NCI-H2227 (cell line): ENCODE results near the gene EIPR1.

Source experiments
- DNase-seq: peaks from one replicate; lab custom pipeline; 2025; ENCODE audit not compliant: unreplicated experiment; lab: John Stamatoyannopoulos, UW

The EIPR1 gene

DNA sequence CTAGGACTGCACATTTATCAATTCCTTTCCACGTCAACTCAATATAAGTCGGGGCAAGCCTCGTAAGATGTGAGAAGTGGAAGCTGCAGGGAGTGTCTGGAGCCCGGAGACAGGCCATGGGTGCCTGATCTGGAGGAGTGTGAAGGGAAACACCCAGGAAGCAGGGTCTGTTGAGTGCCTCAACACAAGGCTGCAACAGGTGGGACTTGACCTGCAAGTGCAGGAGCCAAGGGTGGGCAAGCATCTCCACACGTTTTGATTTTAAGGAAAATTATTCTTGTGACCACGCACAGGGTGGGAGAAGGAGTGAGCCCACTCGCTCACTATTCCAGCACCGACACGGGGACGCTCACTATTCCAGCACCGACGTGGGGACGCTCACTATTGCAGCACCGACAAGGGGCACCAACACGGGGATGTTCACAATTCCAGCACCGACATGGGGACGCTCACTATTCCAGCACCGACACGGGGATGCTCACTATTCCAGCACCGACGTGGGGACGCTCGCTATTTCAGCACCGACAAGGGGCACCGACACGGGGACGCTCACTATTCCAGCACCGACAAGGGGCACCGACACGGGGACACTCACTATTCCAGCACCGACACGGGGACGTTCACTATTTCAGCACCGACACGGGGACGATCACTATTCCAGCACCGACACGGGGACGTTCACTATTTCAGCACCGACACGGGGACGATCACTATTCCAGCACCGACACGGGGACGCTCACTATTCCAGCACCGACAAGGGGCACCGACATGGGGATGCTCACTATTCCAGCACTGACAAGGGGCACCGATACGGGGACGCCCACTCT lies 197.3 kb downstream of the EIPR1 start:
- DNase-seq, result no peak

DNA sequence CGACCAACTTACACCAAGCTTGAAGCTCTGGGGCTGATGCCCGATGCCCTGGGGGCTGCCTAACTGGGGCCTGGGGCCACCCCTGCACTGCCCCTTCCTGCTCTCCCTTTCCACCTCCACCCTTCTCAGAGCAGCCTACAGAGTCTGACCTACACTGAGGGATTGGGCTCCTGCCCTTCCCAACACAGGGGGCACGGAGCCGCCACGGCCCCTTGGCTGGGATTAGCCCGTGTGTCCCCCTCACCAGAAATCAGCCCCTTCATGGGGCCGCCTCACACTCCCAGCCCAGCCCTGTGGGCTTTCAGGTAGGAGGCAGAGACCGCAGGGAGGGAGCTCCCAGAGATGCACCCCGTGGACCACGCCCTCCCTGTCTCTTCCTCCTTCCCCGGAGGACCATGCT lies 198.0 kb downstream of the EIPR1 start:
- DNase-seq, result no peak

DNA sequence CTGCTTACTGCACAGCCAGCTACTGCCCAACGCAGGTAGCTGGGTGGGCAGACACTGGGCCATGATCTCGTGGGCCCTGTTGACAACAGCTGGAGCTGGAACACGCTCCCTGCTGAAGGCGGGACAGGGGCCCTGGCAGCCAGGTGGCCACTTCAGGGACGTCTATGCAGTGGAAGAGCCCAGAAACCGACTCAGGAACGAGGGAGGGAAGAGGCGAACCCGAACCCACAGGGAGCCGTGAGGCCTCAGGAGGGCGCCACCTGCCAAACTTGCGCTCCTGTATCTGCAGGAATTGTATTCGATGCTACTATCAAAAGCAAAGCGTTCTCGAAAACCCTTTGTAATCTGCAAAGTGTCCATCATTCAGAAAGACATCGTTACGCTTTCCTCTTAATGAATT lies 198.4 kb downstream of the EIPR1 start:
- no peak for DNase-seq

DNA sequence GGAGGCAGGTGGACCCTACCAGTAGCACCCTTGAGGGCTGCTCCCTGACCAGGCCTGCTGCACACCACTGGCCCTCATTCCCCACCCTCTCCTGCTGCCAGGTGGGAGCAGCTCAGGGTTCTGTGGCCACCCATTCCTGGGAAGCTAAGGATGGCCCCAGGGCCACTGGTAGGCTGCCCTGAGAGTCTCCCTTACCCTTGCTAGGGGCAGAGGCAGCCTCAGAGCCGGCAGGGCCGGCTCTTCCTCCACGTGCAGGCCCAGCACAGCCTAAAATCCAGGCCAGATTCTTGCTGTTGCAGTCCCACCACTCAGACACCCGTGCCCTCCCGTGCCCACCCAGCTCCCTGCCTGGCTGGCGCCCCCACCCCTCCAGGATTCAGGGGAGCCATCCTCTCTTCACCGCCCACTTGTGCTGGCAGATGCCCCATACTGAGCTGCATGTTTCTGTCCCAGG lies 199.0 kb downstream of the EIPR1 start:
- no peak for DNase-seq

DNA sequence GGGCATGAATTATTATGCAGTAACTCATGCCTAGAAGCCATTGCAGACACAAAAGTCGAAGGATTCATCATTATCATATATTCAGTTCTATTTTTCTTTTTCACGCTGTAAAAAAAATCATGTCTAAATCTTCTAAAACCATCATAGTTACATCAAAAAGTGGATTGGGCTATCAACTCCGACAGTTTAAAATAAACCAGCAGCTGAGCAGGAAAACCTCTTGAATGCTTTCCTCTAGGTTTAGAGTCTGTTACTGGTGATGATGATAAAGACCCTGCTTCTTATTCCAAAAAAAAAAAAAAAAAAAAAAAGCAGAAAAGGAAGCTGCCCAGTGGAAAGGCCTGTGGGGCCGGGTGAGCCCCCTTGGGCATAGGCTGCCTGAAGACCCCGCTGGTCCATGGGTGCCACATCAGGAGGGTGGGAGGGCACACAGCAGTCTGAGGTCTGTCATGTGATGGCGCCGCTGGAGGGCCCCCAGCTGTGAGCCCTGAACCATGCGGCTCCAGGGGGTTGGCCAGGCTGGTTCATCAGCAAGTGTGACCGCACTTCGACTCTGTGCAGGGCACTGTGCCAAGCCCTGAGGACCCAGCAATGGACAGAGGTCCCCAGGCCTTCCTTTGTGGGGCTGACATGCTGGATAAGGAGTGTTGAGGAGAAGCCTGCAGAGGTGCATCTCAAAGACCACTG lies 199.6 kb downstream of the EIPR1 start:
- DNase-seq, result no peak

DNA sequence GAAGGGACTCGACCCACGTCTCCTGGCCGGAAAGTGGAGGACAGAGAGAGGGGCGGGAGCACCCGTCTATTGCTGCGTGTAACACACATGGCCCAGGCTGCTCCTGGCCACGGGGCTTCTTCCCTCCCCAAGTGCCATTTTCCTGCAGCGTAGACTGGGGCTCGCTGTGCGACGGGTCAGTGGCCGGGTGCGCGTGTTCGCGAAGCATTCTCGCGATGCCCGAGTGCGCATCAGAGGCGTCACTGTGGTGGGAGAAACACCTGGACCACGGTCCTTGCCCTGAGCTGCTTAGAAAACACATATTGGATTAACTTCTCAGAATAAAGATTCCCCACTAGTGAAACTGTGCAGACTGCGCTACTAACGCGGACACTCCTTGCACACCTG lies 200.8 kb downstream of the EIPR1 start:
- DNase-seq, result no peak

DNA sequence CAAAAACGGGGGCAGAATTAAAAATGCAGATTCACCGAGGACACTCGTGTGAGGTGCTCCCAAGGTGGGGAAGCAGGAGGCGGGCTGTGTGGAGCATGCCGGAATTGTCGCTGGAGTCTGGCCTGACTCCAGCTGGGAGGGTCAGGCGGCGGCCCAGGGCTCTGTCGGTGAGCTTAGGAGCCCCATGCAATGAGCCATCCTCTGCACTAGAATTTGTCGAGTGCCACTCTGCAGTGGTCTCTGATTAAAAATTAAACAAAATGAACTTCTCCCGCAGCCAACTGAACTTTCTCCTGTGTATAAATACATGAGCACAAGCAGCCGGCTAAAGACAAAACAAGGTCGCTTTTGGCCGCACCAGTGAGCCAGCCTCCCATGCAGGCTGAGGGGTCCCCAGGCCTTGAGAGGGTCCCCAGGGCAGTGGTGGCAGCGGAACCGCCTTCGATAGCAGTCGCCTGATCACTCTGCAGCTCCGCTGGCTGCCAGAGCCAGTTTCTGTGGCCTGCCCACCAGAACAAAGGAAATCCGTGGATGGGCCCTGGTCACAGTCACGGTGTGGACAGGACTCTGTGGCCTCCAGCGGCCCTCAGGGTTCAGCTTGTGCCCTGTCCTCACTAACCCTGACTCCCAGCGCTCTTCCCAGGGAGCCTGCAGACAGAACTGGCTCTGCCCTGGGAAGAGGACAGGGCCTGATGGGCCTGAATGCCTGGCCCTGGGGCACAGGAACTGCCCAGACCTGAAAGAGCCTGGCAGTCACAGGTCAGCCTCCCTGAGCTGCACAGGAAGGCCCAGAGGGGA lies 201.3 kb downstream of the EIPR1 start:
- no peak for DNase-seq

DNA sequence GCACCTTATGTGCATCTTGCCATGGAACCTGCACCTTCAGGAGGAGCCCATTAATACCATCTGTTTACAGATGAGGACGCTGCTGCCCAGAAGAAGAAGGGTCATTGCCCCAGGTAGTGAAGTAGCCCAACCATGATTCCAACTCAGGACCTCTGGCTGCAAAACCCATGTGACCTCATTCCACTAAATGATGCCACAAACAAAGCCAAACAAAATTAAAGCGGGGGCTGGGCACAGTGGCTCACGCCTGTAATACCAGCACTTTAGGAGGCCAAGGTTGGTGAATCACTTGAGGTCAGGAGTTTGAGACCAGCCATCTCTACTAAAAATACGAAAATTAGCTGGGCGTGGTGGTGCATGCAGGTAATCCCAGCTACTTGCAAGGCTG lies 202.1 kb downstream of the EIPR1 start:
- DNase-seq, result no peak

DNA sequence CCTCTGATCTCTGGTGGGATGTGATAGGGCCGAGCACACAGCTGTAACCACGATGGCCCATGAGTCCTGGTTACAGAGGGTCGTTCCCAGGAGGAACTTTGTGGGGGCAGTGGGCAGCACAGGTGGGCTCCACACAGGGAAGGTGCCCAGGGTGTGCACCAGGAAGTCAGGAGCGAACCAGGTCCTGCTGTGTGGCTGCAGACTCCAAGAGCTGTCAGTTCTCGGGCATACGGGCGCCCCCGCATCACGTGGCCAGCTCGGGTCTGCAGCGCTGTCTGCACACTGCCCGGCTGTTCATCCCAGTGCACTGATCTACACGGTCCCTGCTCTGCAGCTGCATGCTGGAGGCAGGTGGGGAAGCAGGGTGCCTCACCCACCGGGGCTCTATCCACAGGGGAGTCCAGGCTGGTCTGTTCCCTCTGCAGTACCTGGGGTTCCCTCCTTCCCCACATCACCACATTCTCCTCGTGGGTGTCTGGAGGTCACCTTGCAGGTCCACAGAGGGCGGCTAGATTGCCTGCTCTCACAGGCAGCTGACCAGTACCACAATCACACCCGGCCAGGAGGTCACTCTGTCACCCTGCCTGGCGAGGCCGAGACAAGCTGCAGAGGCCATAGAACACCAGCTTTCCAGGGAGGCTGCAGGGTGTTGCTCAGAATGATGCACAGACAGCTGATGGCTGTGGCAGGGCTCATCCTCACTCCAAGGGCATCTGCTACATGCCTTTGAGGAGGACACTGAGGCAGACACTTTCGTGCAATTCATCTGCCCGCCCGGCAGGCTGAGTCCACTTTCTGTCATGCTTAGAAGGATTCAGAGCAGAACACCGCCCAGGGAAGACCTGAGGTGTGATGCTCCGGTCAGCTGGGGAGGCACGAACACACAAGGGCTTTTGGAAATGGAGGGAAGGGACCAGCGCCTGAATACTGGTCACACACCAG lies 202.7 kb downstream of the EIPR1 start:
- DNase-seq, result no peak

DNA sequence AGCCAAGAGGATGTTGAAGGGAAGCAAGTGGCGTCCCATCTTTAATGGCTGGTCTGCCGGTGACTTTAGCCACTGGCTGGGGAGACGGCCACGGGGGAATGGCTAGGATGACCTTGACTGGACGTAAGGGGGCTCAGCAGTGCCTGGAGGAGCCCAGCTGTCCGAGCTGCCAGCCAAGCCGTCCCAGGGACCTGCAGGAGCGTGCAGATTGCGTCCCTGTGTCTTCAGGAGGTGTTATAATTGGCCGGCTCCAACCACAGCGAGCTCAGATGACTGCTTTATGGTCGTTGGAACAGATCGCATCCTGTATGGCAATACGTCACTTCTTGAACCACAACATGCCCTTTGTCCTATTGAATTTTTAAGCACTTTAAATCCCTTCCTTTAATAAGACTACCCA lies 204.6 kb downstream of the EIPR1 start:
- no peak for DNase-seq

DNA sequence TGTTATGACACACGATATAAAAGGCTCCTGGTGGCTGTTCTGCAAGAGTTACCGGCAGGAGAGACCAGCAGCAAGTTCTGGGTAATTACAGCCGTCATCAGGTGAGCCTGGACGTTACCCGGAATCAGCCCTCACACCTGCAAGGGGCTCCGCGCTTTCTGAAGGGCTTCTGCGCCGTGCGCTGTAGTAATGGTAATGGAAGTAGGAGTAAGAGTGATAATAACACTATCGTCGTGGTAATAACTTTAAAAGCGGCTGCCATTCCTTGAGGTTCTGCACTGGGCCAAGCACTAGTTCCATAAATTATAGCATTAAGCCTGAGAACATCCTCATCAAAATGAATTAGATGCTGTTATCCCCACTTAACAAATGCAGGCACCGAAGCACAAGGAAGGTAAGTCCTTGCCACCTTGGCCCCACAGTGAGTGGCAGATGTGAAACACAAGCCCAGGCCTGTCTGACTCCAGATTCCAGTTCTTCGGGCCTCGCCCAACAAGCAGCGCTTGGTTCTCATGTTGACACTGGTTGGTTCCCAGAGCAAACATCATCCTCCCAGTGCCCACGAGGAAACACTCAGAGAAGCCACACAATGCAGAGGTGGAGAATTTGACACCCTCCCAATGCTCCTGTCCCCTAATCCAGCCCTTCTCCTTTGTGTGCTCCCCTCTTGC lies 205.2 kb downstream of the EIPR1 start:
- DNase-seq, result no peak

DNA sequence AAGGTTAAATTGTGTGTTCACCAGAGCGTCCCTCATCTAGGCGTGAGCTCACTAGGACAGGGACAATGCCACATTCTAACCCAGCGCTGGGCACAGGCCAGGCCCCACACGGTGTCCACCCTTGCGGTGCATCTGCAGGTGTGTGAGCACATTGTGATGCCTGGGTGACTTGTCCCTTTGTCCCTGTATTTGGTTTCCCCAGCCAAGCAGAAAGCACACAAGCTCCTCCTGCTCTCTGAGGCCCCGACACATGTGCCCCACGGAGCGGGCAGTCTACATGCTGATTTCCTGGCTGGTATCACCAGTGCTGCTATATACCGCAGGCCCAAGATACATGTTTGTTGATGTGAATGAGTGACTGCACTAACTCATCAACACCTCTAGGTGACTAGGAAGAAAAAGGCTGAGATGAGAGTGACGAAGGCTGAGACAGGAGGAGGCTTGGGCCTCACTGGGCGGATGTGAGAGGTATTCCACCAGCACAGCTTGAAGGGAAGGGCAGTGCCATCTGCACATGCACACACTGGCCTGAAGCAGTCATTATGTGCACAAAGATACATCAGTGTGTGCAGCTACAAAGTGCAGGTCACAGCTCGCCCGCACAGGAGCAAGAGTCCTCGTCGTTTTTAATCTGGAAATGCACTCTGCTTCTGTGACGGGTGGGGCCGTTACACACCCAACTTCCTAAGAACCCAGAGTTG lies 205.9 kb downstream of the EIPR1 start:
- no peak for DNase-seq

DNA sequence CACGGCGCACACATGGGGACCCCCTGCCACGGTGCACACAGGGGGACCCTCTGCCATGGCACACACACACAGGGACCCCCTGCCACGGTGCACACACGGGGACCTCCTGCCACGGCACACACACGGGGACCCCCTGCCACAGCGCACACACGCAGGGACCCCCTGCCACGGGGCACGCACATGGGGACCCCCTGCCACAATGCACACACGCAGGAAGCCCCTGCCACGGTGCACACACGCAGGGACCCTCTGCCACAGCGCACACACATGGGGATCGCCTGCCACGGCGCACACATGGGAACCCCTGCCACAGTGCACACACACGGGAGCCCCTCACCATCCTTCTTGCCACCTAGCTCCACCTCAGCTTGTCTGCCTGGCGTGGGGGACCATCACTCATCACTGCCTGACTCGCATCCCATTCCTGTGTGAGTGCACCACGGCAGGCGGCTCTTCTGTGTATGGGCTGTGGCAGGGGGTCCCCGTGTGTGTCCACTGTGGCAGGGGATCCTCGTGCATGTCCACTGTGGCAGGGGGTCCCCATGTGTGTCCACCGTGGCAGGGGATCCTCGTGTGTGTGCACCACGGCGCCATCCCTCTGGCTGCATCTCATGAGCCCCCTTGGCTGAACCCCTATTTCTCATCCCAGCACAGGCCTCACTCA lies 206.7 kb downstream of the EIPR1 start:
- DNase-seq, result no peak

DNA sequence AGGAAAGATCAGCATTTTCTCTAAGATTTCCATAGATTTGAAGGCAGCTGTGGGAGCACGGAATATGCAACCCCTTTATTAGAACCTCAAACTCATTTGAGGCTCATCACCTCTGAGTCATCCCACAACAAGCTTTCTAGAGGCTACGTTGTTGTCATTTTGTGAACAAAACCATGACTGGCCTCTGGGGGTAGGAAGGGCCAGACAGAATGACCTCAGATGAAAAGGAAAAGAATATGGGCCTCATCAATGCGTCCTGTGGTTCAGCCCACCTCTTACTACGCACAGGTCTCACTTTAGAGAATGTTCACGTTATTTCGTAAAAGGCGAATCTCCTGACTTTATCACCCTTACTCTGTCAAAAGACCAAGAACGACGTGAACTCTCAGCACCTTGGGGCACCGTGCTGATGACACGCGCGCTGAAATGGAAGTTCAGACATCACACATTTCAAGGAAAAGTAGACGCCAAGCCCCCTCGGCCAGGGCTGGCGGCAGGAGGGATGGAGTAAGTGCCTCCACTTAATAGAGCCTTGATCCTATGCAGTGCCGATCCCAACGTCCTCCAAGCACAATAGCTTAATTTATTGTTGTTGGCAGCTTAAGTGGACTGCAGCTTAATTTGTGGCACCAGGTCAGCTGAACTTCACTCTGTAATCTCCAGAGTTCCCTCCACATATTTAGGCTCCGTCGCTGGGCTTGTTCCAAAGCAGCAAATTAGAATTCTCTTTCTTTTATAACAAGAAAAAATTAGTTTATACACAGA lies 208.3 kb downstream of the EIPR1 start:
- peak; percentile 56 for DNase-seq

DNA sequence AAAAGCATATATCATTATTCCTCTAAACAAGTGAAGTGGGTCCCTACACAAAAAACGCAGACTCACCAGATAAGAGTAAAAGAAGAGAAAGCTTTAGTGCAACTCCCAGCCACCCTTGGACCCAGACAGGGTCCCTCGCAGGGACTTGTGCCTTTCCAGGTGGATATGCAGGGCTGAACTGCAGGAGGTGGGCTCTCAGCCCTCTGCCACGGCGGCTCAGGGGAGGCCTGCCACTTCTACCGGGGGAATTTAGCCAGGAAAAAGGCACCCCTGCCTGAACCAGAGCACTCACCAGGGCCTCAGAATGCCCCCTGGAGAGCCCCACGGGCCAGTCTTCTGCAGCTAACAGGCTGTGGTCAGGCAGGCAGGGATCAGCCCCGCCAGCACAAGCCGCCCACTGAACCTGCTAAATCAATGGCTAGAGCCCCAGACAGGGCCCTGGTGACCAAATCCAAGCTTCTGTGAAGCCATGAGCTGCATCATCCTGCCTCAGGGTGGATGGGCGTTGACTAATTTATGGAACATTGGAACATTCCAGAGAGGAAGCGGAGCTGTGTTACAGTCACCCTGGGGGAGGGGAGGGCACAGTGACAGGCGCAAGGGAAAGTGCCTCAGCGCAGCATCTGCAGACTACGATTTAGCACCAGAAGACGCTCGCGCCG lies 209.3 kb downstream of the EIPR1 start:
- DNase-seq, result no peak

DNA sequence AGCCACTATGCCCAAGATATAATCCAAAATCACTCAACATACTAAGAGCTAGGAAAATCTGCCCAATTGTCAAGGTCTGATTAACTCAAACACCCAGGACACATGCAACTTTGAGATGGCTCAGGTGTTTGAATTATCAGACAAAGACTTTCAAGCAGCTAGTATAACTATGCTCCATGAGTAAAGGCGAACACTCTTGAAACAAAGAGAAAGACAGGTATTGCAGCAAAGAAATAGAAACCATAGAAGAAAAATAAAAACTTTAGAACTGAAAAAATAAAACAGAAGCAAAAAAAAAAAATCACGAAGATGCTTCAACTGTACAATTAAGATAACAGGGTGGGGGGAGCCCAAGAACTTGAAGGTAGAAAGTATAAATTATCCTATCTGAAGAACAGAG lies 214.2 kb downstream of the EIPR1 start:
- DNase-seq, result no peak

DNA sequence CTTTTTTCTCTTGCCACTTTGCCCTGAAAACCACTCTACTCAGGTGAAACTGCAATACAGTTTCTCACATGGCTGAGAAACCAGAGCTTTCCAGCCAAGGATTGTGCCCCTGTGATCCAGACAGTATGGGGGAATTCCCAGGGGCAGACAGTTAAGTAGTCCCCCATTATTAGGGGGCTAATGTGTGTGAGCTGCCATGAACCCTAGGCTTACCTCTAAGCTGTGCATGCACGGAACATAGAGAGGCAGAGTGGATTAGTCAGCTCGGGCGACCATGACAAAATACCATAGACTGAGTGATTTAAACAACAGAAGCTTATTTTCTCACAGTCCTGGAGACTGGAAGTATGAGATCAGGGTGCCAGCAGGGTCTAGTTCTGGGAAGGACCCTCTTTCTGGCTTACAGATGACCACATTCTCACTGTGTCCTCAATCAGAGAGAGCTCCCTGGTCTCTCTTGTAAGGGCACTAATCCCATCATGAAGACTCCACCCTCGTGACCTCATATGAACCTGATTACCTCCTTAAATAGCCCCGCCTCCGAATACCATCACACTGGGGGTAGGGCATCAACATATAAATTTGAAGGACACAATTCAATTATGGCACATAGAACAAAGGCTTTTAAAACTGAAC lies 215.1 kb downstream of the EIPR1 start:
- DNase-seq, result no peak
